HepG2 (cell line): ENCODE results near the gene GBP3. TPM values are rescaled to one million over a fixed set of nuclear protein-coding genes. Genes with fewer than 3 reads are reported as not detected.

ENCODE experiments used
- ATAC-seq: fragments of 200-7000 bp; cut with Tn5 transposase; 3 replicates; pipeline ENCODE4 v1.9.1; 2020; ENCODE audit warnings: mild to moderate bottlenecking, moderate library complexity
- BruUV-seq: library from RNA; stranded (reverse); fragments of 400-500 nt; replicated peaks from 2 replicates; lab custom pipeline; 2021; lab: Mats Ljungman, UMichigan
- CTCF ChIA-PET: fragments of 300-600 bp; formaldehyde crosslinking; extraction: SDS; loops from one replicate; lab custom pipeline; 2021; ENCODE audit warnings: low total read pairs, inconsistent platforms, low intra/inter-chr PET ratio; lab: Yijun Ruan, JAX
- POLR2A ChIA-PET: fragments of 350-600 bp; sonication (Branson Sonifier 250); formaldehyde crosslinking; loops from one replicate; lab custom pipeline; 2020; ENCODE audit warnings: antibody characterized with exemption, inconsistent platforms; lab: Yijun Ruan, JAX
- DNase-seq: peaks from one replicate; pipeline ENCODE4 v3.0.0-alpha.2; 2015; ENCODE audit warnings: low spot score
- FAIRE-seq: peaks from 3 replicates; lab custom pipeline; 2011; peaks lifted over from hg19 to GRCh38; lab: Jason Lieb, UNC
- H2AFZ ChIP-seq: one replicate; pipeline ENCODE4 v1.6.1; 2011; ENCODE audit warnings: low read length, inconsistent platforms
- H3K27ac ChIP-seq: fragments of 300-600 bp; 3 replicates; pipeline ENCODE4 v1.8.0; 2011; ENCODE audit warnings: mixed run types, mild to moderate bottlenecking, mixed read lengths, low read length, inconsistent platforms; ENCODE audit not compliant: insufficient read depth; ENCODE audit errors: extremely low read length
- H3K27me3 ChIP-seq, 2 experiments: fragments of 200-600 bp in 1 of 2; 2 replicates in 1 of 2; 3 replicates in 1 of 2; pipeline versions ENCODE4 v1.6.0 to v1.8.0; 2011; ENCODE audit warnings: low read length in 2 of 2, mild to moderate bottlenecking in 2 of 2, moderate library complexity in 2 of 2, inconsistent platforms in 1 of 2; ENCODE audit not compliant: insufficient read depth in 2 of 2, control insufficient read depth in 1 of 2
- H3K36me3 ChIP-seq, 2 experiments: fragments of 200-600 bp in 1 of 2; replicated peaks in 1 of 2; 2 replicates in 1 of 2; 3 replicates in 1 of 2; pipeline versions ENCODE4 v1.5.1 to v1.8.0; 2011; ENCODE audit warnings: low read length in 2 of 2, inconsistent platforms in 1 of 2; ENCODE audit not compliant: insufficient read depth in 2 of 2, control insufficient read depth in 1 of 2
- H3K4me1 ChIP-seq: 2 replicates; pipeline ENCODE4 v1.5.1; 2012; ENCODE audit warnings: low read length, inconsistent platforms; ENCODE audit not compliant: insufficient read depth
- H3K4me2 ChIP-seq: 2 replicates; pipeline ENCODE4 v1.6.0; 2011; ENCODE audit warnings: low read depth, low read length, inconsistent platforms
- H3K4me3 ChIP-seq, 3 experiments: fragments of 200-600 bp in 1 of 3; sonication (generic), shearing (Covaris generic) in 1 of 3; replicated peaks in 1 of 3; 2 replicates each; pipeline ENCODE4 v1.5.1; 2011 to 2016; ENCODE audit warnings: low read length in 3 of 3, inconsistent platforms in 2 of 3, low read depth in 2 of 3, mild to moderate bottlenecking in 2 of 3, control low read depth in 1 of 3, mixed read lengths in 1 of 3; ENCODE audit not compliant: insufficient read depth in 1 of 3
- H3K79me2 ChIP-seq: one replicate; pipeline ENCODE4 v1.6.1; 2011; ENCODE audit warnings: low read length, inconsistent platforms; ENCODE audit not compliant: insufficient read depth
- H3K9ac ChIP-seq: 2 replicates; pipeline ENCODE4 v1.6.0; 2011; ENCODE audit warnings: mild to moderate bottlenecking, low read depth, low read length, inconsistent platforms; ENCODE audit not compliant: insufficient read depth
- H3K9me3 ChIP-seq: 2 replicates; pipeline ENCODE4 v1.5.1; 2012; ENCODE audit warnings: mild to moderate bottlenecking, low read length
- H4K20me1 ChIP-seq: 2 replicates; pipeline ENCODE4 v1.6.0; 2011; ENCODE audit warnings: inconsistent platforms, mild to moderate bottlenecking, low read length, moderate library complexity; ENCODE audit not compliant: insufficient read depth
- DDIT3 ChIP-seq: sonication (generic); formaldehyde crosslinking; IDR thresholded peaks from 2 replicates; pipeline ENCODE4 v1.4.0; 2020; ENCODE audit warnings: mild to moderate bottlenecking, missing genetic modification reagents
- EED ChIP-seq: sonication (generic); formaldehyde crosslinking; IDR thresholded peaks from 2 replicates; pipeline ENCODE4 v1.5.0; 2020; ENCODE audit warnings: mild to moderate bottlenecking, missing genetic modification reagents
- MAFG ChIP-seq: sonication (generic); formaldehyde crosslinking; IDR thresholded peaks from 2 replicates; pipeline ENCODE4 v1.5.1; 2020; ENCODE audit warnings: mild to moderate bottlenecking, missing genetic modification reagents
- POLR2AphosphoS5 ChIP-seq: IDR thresholded peaks from 2 replicates; pipeline ENCODE4 v1.6.1; 2012; ENCODE audit warnings: low read depth, low read length
- SPEN ChIP-seq: sonication (generic); formaldehyde crosslinking; IDR thresholded peaks from 2 replicates; pipeline ENCODE4 v1.5.1; 2020; ENCODE audit warnings: low read depth, mild to moderate bottlenecking, missing genetic modification reagents
- SUZ12 ChIP-seq: fragments of 150-350 bp; IDR thresholded peaks from 2 replicates; pipeline ENCODE4 v1.6.1; 2014; ENCODE audit warnings: low read depth, low read length
- ZSCAN9 ChIP-seq: IDR thresholded peaks from 2 replicates; pipeline ENCODE4 v1.6.1; 2016; ENCODE audit warnings: borderline replicate concordance
- in situ Hi-C: cut with HindIII; loops from 2 replicates; pipeline ENCODE4 v1.10.0; 2017; ENCODE audit warnings: low pct_unique_long_range_greater_than_20kb; ENCODE audit not compliant: extremely low pct_ligation_motif_present
- intact Hi-C: fragments of 100-400 bp; cut with micrococcal nuclease; formaldehyde crosslinking; loops from one replicate; pipeline ENCODE4 v1.10.0; 2022; ENCODE audit not compliant: unreplicated experiment
- polyA plus RNA-seq, 8 experiments: library from polyadenylated mRNA; depleted of rRNA in 3 of 8; stranded (reverse) in 7 of 8; unstranded in 1 of 8; fragments of >200 nt; fragmentation: Illumina TruSeq in 4 of 8; extraction: Trizol in 4 of 8; gene quantifications; 2 replicates each; pipeline versions ENCODE4 v1.2.1 to v1.2.3, GENCODE V29; 2011 to 2016; ENCODE audit warnings: low read depth in 4 of 8, missing spikeins in 1 of 8, mixed read lengths in 1 of 8; ENCODE audit not compliant: insufficient read depth in 1 of 8
- total RNA-seq, 5 experiments: library from RNA; depleted of rRNA; stranded (reverse); fragments of >200 nt; fragmentation: Illumina TruSeq; extraction: Trizol; gene quantifications; 2 replicates each; pipeline ENCODE4 v1.2.3, GENCODE V29; 2016; ENCODE audit warnings: low read depth in 1 of 5
- TF ChIP-seq, protein P1 (sequence below): sonication (generic); formaldehyde crosslinking; IDR thresholded peaks from 2 replicates; pipeline ENCODE4 v1.5.1; 2020; ENCODE audit warnings: missing genetic modification reagents, mild to moderate bottlenecking, borderline replicate concordance
- TF ChIP-seq, protein P2 (sequence below): sonication (generic); formaldehyde crosslinking; IDR thresholded peaks from 2 replicates; pipeline ENCODE4 v1.8.0; 2022; ENCODE audit warnings: mild to moderate bottlenecking, missing genetic modification reagents

The GBP3 gene
- total and polyA plus RNA-seq, 2 of the 13 experiments (the other 11 are each of a cell fraction or from before 2014, with no cell fraction given): 0.16 to 0.46 TPM

- H3K4me3 ChIP-seq: no peak overlapping the region
- H3K4me1 ChIP-seq: no peaks in the 10 kb centered on the region
- H3K79me2 ChIP-seq: no peaks in the 10 kb centered on the region
- H4K20me1 ChIP-seq: no peaks in the 10 kb centered on the region
- no peaks in the 10 kb centered on the region for H3K9me3 ChIP-seq
- intact Hi-C loops: no loop called here
- TF ChIP-seq EED (CRISPR knock-in tag): no peak
- no peak for TF ChIP-seq SUZ12
- TF ChIP-seq POLR2AphosphoS5: no peak
- no peak for TF ChIP-seq DDIT3 (CRISPR knock-in tag)
- no peak for TF ChIP-seq MAFG (CRISPR knock-in tag)
- TF ChIP-seq, protein P1, sequence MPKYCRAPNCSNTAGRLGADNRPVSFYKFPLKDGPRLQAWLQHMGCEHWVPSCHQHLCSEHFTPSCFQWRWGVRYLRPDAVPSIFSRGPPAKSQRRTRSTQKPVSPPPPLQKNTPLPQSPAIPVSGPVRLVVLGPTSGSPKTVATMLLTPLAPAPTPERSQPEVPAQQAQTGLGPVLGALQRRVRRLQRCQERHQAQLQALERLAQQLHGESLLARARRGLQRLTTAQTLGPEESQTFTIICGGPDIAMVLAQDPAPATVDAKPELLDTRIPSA (CRISPR knock-in tag): no peak
- no peak for TF ChIP-seq ZSCAN9 (CRISPR knock-in tag)
- TF ChIP-seq, protein P2, sequence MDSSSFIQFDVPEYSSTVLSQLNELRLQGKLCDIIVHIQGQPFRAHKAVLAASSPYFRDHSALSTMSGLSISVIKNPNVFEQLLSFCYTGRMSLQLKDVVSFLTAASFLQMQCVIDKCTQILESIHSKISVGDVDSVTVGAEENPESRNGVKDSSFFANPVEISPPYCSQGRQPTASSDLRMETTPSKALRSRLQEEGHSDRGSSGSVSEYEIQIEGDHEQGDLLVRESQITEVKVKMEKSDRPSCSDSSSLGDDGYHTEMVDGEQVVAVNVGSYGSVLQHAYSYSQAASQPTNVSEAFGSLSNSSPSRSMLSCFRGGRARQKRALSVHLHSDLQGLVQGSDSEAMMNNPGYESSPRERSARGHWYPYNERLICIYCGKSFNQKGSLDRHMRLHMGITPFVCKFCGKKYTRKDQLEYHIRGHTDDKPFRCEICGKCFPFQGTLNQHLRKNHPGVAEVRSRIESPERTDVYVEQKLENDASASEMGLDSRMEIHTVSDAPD: no peak
- TF ChIP-seq SPEN: no peak
- H2AFZ ChIP-seq: no peak overlapping the region
- DNase-seq (no peak), FAIRE-seq (no peak), ATAC-seq (no peak)
- no peak overlapping the region for H3K4me2 ChIP-seq
- in situ Hi-C loops: no loop called here
- H3K36me3 ChIP-seq: peaks cover 2 to 58% of the 10 kb centered on the region in 2 experiments; a peak in 4 of 5 replicates
- POLR2A ChIA-PET: no interaction called here
- H3K27me3 ChIP-seq: no peaks in the 10 kb centered on the region
- H3K9ac ChIP-seq: no peak overlapping the region
- CTCF ChIA-PET: no interaction called here
- no TSS peak for BruUV-seq
- no peak overlapping the region for H3K27ac ChIP-seq
These were observed 60.9 kb downstream of the GBP3 start for GRCh38 chr1:88961647-88962275.
